VCaP (cell line): ENCODE results near the gene DYSF.

ENCODE experiments used
- H3K27ac ChIP-seq: fragments of 450-650 bp; 2 replicates; pipeline ENCODE4 v1.5.1; 2017
- CTCF ChIP-seq: fragments of 450-650 bp; conservative IDR thresholded peaks from 2 replicates; pipeline ENCODE4 v1.5.1; 2017; ENCODE audit warnings: mild to moderate bottlenecking, moderate library complexity

Gene DYSF

DNA sequence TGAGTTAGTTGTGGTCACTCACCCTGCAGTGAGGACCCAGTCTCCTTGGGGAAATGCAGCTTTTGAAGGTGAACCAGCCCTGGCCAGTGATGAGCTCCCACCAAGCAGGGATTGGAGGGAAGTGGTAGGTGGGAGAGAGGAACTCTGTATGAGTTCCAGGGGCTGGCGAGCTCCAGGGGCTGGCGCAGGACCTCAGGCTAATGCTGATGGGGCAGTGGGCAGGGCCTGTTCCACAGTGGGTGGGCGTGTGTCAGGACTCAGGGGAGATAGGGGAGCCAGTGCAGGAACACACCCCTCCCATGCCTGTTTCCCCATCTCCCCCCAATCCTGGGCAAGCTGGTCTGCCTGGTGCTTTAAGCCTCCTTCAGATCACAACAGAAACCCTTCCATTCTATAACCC, 208.4 kb downstream of the DYSF start:
- TF ChIP-seq CTCF, result no peak
- H3K27ac ChIP-seq, result no peak overlapping the region

DNA sequence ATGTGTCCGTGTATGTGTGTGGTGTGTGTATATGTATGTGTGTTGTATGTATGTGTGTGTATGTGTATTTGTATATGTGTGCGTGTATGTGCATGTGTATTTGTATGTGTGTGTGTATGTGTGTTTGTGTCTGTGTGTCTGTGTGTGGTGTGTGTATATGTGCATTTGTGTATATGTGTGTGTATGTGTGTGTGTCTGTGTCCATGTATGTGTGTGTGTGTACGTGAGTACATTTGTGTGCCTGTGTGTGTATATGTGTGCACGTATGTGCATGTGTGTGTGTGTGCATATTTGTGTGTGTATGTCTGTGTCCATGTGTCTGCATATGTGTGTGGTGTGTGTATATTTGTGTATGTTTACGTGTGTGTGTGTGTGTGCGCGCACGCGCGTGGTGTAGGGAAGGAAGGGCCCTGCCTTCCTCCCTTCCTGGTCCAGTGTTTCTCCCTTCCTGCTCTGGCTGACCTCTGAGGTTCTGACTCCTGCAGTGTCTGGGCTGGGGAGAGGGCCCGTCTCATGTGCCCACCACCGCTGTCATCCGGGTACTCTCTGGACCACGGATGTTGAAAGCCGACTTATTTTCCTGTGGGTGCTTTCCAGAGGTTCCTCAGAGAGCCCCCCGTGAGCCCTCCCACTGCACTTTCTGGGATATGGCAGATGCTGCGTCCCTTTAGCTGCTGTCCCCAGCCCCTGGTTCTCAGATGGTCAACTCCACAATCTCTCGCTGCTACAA, 209.5 kb downstream of the DYSF start:
- no peak for TF ChIP-seq CTCF
- no peak overlapping the region for H3K27ac ChIP-seq

DNA sequence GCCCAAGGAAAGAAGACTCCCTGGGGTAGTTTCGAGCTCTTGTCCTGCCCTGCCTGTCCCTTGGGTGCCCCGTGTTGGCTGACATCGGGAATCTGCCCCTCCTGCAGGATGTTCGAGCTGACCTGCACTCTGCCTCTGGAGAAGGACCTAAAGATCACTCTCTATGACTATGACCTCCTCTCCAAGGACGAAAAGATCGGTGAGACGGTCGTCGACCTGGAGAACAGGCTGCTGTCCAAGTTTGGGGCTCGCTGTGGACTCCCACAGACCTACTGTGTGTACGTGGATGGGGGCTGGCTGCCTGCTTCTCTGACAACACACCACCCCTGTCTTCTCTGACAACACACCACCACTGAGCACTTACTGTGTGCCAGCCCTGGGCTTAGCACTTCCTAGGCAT, 210.8 kb downstream of the DYSF start:
- TF ChIP-seq CTCF, result no peak
- H3K27ac ChIP-seq, result no peak overlapping the region

DNA sequence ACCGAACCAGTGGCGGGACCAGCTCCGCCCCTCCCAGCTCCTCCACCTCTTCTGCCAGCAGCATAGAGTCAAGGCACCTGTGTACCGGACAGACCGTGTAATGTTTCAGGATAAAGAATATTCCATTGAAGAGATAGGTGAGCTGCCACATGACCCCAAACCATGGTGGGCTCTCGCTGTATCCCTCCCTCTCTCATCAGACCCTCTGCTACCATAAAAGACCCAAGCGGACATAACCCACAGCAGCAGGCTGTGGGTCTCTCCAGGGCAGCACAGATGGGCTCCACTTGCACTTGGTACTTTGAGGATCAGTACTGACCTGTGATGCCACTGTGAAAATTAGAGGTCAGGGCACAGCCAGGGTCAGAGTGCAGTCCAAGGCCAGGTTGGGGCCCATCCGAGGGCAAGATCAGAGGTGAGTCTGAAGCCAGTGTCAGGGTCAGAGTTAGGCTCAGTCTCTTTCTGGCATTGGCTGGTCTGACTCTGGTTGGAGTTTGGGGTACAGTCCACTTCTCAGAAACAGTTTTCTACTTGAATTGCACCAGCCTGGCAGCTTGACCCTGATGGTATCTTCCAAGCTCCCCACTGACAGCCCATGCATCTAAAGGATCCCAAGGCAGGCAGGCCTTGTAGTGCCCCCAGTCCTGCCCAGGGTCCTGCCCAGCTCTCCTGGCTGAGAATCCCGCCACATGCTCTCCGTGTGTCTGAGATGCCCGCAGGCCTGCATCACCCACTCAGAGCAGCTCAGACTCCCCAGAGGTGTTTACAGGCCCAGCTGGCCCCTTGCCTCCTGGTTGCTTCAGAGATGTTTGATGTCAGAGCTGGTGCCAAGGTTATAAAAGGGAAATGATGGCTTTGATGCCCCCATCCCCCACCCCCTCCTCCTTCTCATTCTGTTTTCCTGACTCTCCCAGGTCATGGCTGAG, 212.1 kb downstream of the DYSF start:
- no peak overlapping the region for H3K27ac ChIP-seq
- no peak for TF ChIP-seq CTCF

DNA sequence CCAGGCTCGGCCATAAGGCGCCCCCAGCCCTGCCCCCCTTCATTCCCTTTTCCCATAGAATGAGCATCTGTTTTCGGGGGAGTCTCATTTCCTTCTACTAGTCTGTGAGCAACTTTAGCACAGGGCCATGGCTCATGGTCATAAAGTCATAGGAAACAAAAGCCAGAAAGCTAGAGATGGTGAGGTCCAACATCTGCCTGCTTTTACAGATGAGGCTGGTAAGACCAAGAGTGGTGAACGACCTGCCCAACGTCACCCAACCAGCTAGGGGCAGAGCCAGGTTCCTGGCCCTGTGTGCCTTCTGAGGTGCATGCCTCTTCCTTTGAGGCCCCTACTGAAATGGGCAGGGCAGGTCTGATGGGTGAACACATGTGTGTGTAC, 212.7 kb downstream of the DYSF start:
- no peak overlapping the region for H3K27ac ChIP-seq
- no peak for TF ChIP-seq CTCF

- no peak for TF ChIP-seq CTCF
- H3K27ac ChIP-seq, result no peak overlapping the region
Observed at GRCh38 chr2:71667256-71668182, 214.2 kb downstream of the DYSF start.
